Astrocyte (in vitro differentiated cells and primary cell): Measurements from ENCODE around the gene MBP.

Source experiments
- EZH2 ChIP-seq: IDR thresholded peaks from 2 replicates; pipeline ENCODE4 v1.6.1; 2012; ENCODE audit warnings: mild to moderate bottlenecking, low read length, inconsistent platforms; ENCODE audit not compliant: insufficient read depth
- TF ChIP-seq, protein P1 (sequence below): IDR thresholded peaks from 2 replicates; pipeline ENCODE4 v1.5.1; 2011; ENCODE audit warnings: low read depth, mild to moderate bottlenecking, inconsistent platforms, low read length, moderate library complexity; ENCODE audit not compliant: insufficient read depth

DNA sequence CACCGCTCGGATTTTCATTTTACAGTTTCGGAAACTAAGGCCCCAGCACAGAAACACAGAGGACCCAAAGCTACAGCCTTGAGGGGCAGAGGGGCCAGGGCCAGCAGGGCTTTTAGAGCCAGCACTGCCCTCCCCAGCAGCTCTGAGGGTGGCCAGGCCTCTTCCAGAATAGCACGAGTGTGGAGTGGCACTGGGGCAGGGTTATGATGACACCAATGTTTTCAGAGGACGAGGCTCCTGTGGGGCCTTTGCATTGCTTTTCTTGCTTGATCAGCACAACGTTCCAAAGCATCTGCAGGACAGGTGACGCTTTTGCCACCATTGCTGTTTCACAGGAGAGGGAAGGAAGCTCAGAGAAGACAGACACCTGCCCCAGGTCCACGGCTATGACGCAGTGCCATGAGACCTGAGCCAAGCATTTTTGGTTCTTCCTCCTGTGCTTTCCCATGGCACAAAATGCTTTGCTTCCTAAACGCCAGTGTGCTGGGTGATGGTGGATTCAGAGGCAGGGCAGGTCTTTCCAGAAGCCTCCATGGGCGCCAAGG lies 126.9 kb downstream of the MBP start:
- TF ChIP-seq, protein P1, sequence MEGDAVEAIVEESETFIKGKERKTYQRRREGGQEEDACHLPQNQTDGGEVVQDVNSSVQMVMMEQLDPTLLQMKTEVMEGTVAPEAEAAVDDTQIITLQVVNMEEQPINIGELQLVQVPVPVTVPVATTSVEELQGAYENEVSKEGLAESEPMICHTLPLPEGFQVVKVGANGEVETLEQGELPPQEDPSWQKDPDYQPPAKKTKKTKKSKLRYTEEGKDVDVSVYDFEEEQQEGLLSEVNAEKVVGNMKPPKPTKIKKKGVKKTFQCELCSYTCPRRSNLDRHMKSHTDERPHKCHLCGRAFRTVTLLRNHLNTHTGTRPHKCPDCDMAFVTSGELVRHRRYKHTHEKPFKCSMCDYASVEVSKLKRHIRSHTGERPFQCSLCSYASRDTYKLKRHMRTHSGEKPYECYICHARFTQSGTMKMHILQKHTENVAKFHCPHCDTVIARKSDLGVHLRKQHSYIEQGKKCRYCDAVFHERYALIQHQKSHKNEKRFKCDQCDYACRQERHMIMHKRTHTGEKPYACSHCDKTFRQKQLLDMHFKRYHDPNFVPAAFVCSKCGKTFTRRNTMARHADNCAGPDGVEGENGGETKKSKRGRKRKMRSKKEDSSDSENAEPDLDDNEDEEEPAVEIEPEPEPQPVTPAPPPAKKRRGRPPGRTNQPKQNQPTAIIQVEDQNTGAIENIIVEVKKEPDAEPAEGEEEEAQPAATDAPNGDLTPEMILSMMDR = no peak
- TF ChIP-seq EZH2 = no peak
